ENCODE measurements around the gene CELSR1. TPM values are rescaled to one million over a fixed set of nuclear protein-coding genes. Genes with fewer than 3 reads are reported as not detected.
A peak's percentile ranks its signal among the peaks of the same experiment; 100 is the strongest.

CELSR1 gene
- total RNA-seq, 1 donor from 2014 or later, result 27.6 TPM

- H3K36me3 ChIP-seq (ENCODE audit: insufficient read depth, low read length), result peaks cover 24% of the 10 kb centered on the region
- FAIRE-seq, result no peak
- peaks cover 25% of the 10 kb centered on the region for H3K36me3 Mint-ChIP-seq (ENCODE audit: low read depth, unreplicated experiment)
Measured at GRCh38 chr22:46350646-46351045, 186.8 kb downstream of the CELSR1 start.

GRCh38 chr22:46350121-46350520 is 187.3 kb downstream of the CELSR1 start:
- Histone ChIP-seq H3K4me2 (ENCODE audit: low read length) (no peak overlapping the region), H3K9me3 (ENCODE audit: insufficient read depth, low read depth, low read length) (no peaks in the 10 kb centered on the region), H3K36me3 (ENCODE audit: insufficient read depth, low read length) (peaks cover 24% of the 10 kb centered on the region), H3K27me3 (ENCODE audit: insufficient read depth, low read length) (no peaks in the 10 kb centered on the region), H2AFZ (ENCODE audit: low read depth, low read length) (no peak overlapping the region), H3K9ac (ENCODE audit: low read length) (peak overlapping the region; percentile 27), H3K4me3 (ENCODE audit: insufficient read depth, low read depth, low read length) (no peak overlapping the region), H3K4me1 (ENCODE audit: insufficient read depth, low read length) (peaks cover 19% of the 10 kb centered on the region), H3K79me2 (ENCODE audit: insufficient read depth, low read length) (peaks cover 12% of the 10 kb centered on the region), H4K20me1 (ENCODE audit: insufficient read depth, low read length) (peaks cover 86% of the 10 kb centered on the region), H3K27ac (ENCODE audit: low read depth, low read length) (no peak overlapping the region)
- FAIRE-seq (no peak), DNase-seq (ENCODE audit: low read depth) (no peak)
- H3K4me1 Mint-ChIP-seq (ENCODE audit: low read depth, unreplicated experiment), result no peaks in the 10 kb centered on the region
- H3K4me3 Mint-ChIP-seq (ENCODE audit: unreplicated experiment), result no peak overlapping the region
- H3K27ac Mint-ChIP-seq (ENCODE audit: unreplicated experiment), result no peak overlapping the region
- no peaks in the 10 kb centered on the region for H3K27me3 Mint-ChIP-seq (ENCODE audit: low read depth, unreplicated experiment)
- no peaks in the 10 kb centered on the region for H3K9me3 Mint-ChIP-seq (ENCODE audit: unreplicated experiment)
- TF ChIP-seq CTCF (IDR thresholded peaks at IDR 0.05; ENCODE audit: insufficient read depth, low read depth, low read length), result no peak
- TF ChIP-seq EZH2 (IDR thresholded peaks at IDR 0.05; ENCODE audit: insufficient read depth, low read length), result no peak
- H3K36me3 Mint-ChIP-seq (ENCODE audit: low read depth, unreplicated experiment), result peaks cover 22% of the 10 kb centered on the region

More at GRCh38 chr22:46350646-46351045, 186.8 kb downstream of the CELSR1 start:
- Histone ChIP-seq H2AFZ (ENCODE audit: low read depth, low read length) (no peak overlapping the region), H4K20me1 (ENCODE audit: insufficient read depth, low read length) (peaks cover 88% of the 10 kb centered on the region), H3K27me3 (ENCODE audit: insufficient read depth, low read length) (no peaks in the 10 kb centered on the region), H3K4me3 (ENCODE audit: insufficient read depth, low read depth, low read length) (no peak overlapping the region), H3K9me3 (ENCODE audit: insufficient read depth, low read depth, low read length) (no peaks in the 10 kb centered on the region), H3K9ac (ENCODE audit: low read length) (no peak overlapping the region), H3K79me2 (ENCODE audit: insufficient read depth, low read length) (peaks cover 12% of the 10 kb centered on the region), H3K4me1 (ENCODE audit: insufficient read depth, low read length) (peaks cover 19% of the 10 kb centered on the region), H3K4me2 (ENCODE audit: low read length) (no peak overlapping the region), H3K27ac (ENCODE audit: low read depth, low read length) (no peak overlapping the region)
- TF ChIP-seq CTCF (IDR thresholded peaks at IDR 0.05; ENCODE audit: insufficient read depth, low read depth, low read length) (no peak), EZH2 (IDR thresholded peaks at IDR 0.05; ENCODE audit: insufficient read depth, low read length) (no peak)
- H3K4me1 Mint-ChIP-seq (ENCODE audit: low read depth, unreplicated experiment), result peaks cover 2% of the 10 kb centered on the region
- H3K27ac Mint-ChIP-seq (ENCODE audit: unreplicated experiment), result no peak overlapping the region
- no peaks in the 10 kb centered on the region for H3K27me3 Mint-ChIP-seq (ENCODE audit: low read depth, unreplicated experiment)
- no peak for DNase-seq (ENCODE audit: low read depth)
- H3K9me3 Mint-ChIP-seq (ENCODE audit: unreplicated experiment), result no peaks in the 10 kb centered on the region
- no peak overlapping the region for H3K4me3 Mint-ChIP-seq (ENCODE audit: unreplicated experiment)

GRCh38 chr22:46349681-46350080 is 187.7 kb downstream of the CELSR1 start:
- no peaks in the 10 kb centered on the region for H3K9me3 Mint-ChIP-seq (ENCODE audit: unreplicated experiment)
- FAIRE-seq (no peak), DNase-seq (ENCODE audit: low read depth) (peak; percentile 54)
- Histone ChIP-seq H3K4me3 (ENCODE audit: insufficient read depth, low read depth, low read length) (no peak overlapping the region), H3K27ac (ENCODE audit: low read depth, low read length) (no peak overlapping the region), H3K4me1 (ENCODE audit: insufficient read depth, low read length) (peaks cover 19% of the 10 kb centered on the region), H3K36me3 (ENCODE audit: insufficient read depth, low read length) (peaks cover 24% of the 10 kb centered on the region), H3K9me3 (ENCODE audit: insufficient read depth, low read depth, low read length) (no peaks in the 10 kb centered on the region), H2AFZ (ENCODE audit: low read depth, low read length) (no peak overlapping the region), H3K79me2 (ENCODE audit: insufficient read depth, low read length) (peaks cover 12% of the 10 kb centered on the region), H4K20me1 (ENCODE audit: insufficient read depth, low read length) (peaks cover 83% of the 10 kb centered on the region), H3K4me2 (ENCODE audit: low read length) (peak overlapping the region; percentile 4), H3K27me3 (ENCODE audit: insufficient read depth, low read length) (no peaks in the 10 kb centered on the region), H3K9ac (ENCODE audit: low read length) (peak overlapping the region; percentile 2)
- no peaks in the 10 kb centered on the region for H3K27me3 Mint-ChIP-seq (ENCODE audit: low read depth, unreplicated experiment)
- no peaks in the 10 kb centered on the region for H3K4me1 Mint-ChIP-seq (ENCODE audit: low read depth, unreplicated experiment)
- H3K36me3 Mint-ChIP-seq (ENCODE audit: low read depth, unreplicated experiment), result peaks cover 22% of the 10 kb centered on the region
- no peak overlapping the region for H3K27ac Mint-ChIP-seq (ENCODE audit: unreplicated experiment)
- TF ChIP-seq EZH2 (IDR thresholded peaks at IDR 0.05; ENCODE audit: insufficient read depth, low read length), result no peak
- no peak for TF ChIP-seq CTCF (IDR thresholded peaks at IDR 0.05; ENCODE audit: insufficient read depth, low read depth, low read length)
- H3K4me3 Mint-ChIP-seq (ENCODE audit: unreplicated experiment), result no peak overlapping the region
